A673 (cell line): ENCODE results near the gene BCL6. TPM values are rescaled to one million over a fixed set of nuclear protein-coding genes. Genes with fewer than 3 reads are reported as not detected.

Experiments used
- BruUV-seq: library from RNA; stranded (reverse); fragments of 400-500 nt; replicated peaks from 2 replicates; lab custom pipeline; 2021; lab: Mats Ljungman, UMichigan
- CTCF ChIA-PET: fragments of 300-600 bp; sonication (Branson Sonifier 250); formaldehyde crosslinking; loops from one replicate; lab custom pipeline; 2022; ENCODE audit warnings: antibody characterized with exemption; lab: Charles Lee
- POLR2A ChIA-PET: fragments of 300-600 bp; sonication (Branson Sonifier 250); formaldehyde crosslinking; loops from one replicate; lab custom pipeline; 2022; ENCODE audit warnings: antibody characterized with exemption; ENCODE audit not compliant: low non-redundant PET; lab: Charles Lee
- DNase-seq: peaks from one replicate; pipeline ENCODE4 v3.0.0-alpha.2; 2015; ENCODE audit warnings: low spot score
- H3K27ac ChIP-seq: fragments of 200-600 bp; sonication (generic); 2 replicates; pipeline ENCODE4 v1.5.1; 2016; ENCODE audit warnings: mixed run types, low read depth, mild to moderate bottlenecking, mixed read lengths, antibody characterized with exemption, low read length; ENCODE audit not compliant: poor library complexity, severe bottlenecking
- H3K27me3 ChIP-seq: fragments of 200-600 bp; sonication (generic); replicated peaks from 2 replicates; pipeline ENCODE4 v1.6.1; 2017; ENCODE audit warnings: mixed run types, low read depth, mild to moderate bottlenecking, mixed read lengths, antibody characterized with exemption, low read length; ENCODE audit not compliant: insufficient read depth, poor library complexity
- H3K36me3 ChIP-seq: fragments of 200-600 bp; sonication (generic); 2 replicates; pipeline ENCODE4 v1.6.1; 2016; ENCODE audit warnings: mixed run types, mild to moderate bottlenecking, mixed read lengths, antibody characterized with exemption, low read length; ENCODE audit not compliant: insufficient read depth, poor library complexity, severe bottlenecking
- H3K4me1 ChIP-seq: fragments of 200-600 bp; sonication (generic); 2 replicates; pipeline ENCODE4 v1.6.1; 2017; ENCODE audit warnings: mixed run types, mild to moderate bottlenecking, mixed read lengths, antibody characterized with exemption, low read length; ENCODE audit not compliant: insufficient read depth, poor library complexity, severe bottlenecking
- H3K4me3 ChIP-seq: fragments of 200-600 bp; sonication (generic); 2 replicates; pipeline ENCODE4 v1.5.1; 2016; ENCODE audit warnings: low read depth, mixed run types, mild to moderate bottlenecking, mixed read lengths, low read length; ENCODE audit not compliant: poor library complexity, severe bottlenecking
- H3K9me3 ChIP-seq: fragments of 200-600 bp; sonication (generic); 2 replicates; pipeline ENCODE4 v1.6.1; 2016; ENCODE audit warnings: mixed run types, low read depth, mild to moderate bottlenecking, mixed read lengths, antibody characterized with exemption, low read length; ENCODE audit not compliant: poor library complexity, severe bottlenecking
- EZH2 ChIP-seq: fragments of 200-600 bp; sonication (generic); IDR thresholded peaks from 2 replicates; pipeline ENCODE4 v1.6.1; 2017; ENCODE audit warnings: borderline replicate concordance, low read depth, mild to moderate bottlenecking, mixed read lengths, antibody characterized with exemption, low read length; ENCODE audit not compliant: poor library complexity, severe bottlenecking
- intact Hi-C: fragments of 100-400 bp; cut with micrococcal nuclease; formaldehyde crosslinking; loops from one replicate; pipeline ENCODE4 v1.10.0; 2022; ENCODE audit not compliant: unreplicated experiment
- total RNA-seq: library from RNA; stranded (reverse); gene quantifications from 2 replicates; pipeline ENCODE4 v1.2.3, GENCODE V29; 2021
- TF ChIP-seq, protein P1 (sequence below): fragments of 300-800, 200-600 bp; sonication (generic); conservative IDR thresholded peaks from 2 replicates; pipeline ENCODE4 v1.5.1; 2017; ENCODE audit warnings: low read depth, mild to moderate bottlenecking, antibody characterized with exemption, low read length, moderate library complexity, mixed read lengths

Gene BCL6
- total RNA-seq, 1 experiment from 2014 or later: 30.3 TPM

DNA sequence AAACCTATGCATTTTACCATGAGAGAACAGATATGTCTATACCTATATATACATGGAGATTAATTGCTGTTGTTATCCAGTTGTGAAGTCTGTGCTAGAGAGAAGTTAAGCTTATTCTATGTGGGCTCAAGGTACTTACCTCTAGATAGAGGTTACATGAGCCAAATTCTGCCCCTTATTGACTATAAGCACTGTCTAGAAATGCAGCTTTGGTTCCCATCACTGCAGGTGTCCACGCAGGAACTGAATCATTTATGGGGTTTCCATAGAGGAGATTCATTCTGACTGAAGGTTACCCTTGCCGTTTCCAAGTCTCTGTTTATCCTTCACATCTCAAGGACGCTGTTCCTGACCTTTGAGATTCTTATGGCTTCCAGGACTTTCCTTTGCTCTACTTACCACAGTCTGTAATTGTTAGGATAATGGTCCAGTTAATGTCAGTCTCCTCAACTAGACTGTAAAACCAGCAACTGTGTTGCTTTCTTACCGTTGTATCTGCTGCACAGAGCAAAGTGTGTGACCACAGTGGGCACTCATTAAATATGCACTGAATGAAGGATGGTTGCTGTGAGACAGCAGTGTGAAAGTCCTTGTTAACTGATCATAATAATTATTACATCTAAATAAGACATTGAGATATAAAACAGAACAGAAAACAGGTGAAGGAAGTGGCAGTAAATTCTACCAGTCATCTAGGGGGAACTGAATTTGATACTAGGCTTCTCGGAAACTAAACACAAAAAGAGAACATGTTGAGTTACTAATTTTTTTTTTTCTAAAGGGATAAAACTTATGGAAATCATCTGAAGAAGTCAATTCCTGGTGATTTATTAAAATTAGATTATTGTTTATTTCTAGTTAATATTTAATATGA is 44.0 kb upstream of the BCL6 start:
- no peaks in the 10 kb centered on the region for H3K9me3 ChIP-seq
- TF ChIP-seq, protein P1, sequence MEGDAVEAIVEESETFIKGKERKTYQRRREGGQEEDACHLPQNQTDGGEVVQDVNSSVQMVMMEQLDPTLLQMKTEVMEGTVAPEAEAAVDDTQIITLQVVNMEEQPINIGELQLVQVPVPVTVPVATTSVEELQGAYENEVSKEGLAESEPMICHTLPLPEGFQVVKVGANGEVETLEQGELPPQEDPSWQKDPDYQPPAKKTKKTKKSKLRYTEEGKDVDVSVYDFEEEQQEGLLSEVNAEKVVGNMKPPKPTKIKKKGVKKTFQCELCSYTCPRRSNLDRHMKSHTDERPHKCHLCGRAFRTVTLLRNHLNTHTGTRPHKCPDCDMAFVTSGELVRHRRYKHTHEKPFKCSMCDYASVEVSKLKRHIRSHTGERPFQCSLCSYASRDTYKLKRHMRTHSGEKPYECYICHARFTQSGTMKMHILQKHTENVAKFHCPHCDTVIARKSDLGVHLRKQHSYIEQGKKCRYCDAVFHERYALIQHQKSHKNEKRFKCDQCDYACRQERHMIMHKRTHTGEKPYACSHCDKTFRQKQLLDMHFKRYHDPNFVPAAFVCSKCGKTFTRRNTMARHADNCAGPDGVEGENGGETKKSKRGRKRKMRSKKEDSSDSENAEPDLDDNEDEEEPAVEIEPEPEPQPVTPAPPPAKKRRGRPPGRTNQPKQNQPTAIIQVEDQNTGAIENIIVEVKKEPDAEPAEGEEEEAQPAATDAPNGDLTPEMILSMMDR: no peak
- no peak for TF ChIP-seq EZH2
- no peak overlapping the region for H3K27ac ChIP-seq
- BruUV-seq: no TSS peak
- H3K36me3 ChIP-seq: no peaks in the 10 kb centered on the region
- ChIA-PET CTCF (no interaction called here), POLR2A (no interaction called here)
- no peak overlapping the region for H3K4me3 ChIP-seq
- no peak for DNase-seq
- intact Hi-C loops: no loop called here
- H3K4me1 ChIP-seq: no peaks in the 10 kb centered on the region
- H3K27me3 ChIP-seq: no peaks in the 10 kb centered on the region

DNA sequence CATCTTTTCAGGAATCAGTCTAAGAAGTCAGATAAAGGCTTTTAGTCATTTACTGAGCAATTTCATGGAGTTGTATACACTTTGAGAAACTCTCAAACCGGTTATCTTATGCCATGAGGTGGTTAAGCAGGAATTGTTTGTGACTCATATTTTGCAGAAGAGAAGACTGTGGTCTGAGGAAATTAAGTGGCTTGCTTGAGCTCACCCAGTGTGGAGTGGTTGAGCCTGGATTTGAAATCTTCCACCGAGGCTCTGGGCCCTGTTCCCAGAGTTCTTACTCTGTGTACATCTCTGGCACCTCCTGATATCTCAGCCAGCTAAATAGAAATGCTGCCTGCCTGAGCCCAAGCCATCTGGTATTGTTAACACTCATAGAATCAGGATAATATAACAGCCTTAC is 37.8 kb upstream of the BCL6 start:
- Histone ChIP-seq H3K27me3 (no peaks in the 10 kb centered on the region), H3K36me3 (no peaks in the 10 kb centered on the region), H3K27ac (no peak overlapping the region), H3K4me1 (peaks cover 14% of the 10 kb centered on the region), H3K4me3 (no peak overlapping the region), H3K9me3 (no peaks in the 10 kb centered on the region)
- ChIA-PET POLR2A (no interaction called here), CTCF (no interaction called here)
- BruUV-seq: no TSS peak
- DNase-seq: peak; percentile 9
- intact Hi-C loops: no loop called here
- TF ChIP-seq, protein P1: no peak
- no peak for TF ChIP-seq EZH2

DNA sequence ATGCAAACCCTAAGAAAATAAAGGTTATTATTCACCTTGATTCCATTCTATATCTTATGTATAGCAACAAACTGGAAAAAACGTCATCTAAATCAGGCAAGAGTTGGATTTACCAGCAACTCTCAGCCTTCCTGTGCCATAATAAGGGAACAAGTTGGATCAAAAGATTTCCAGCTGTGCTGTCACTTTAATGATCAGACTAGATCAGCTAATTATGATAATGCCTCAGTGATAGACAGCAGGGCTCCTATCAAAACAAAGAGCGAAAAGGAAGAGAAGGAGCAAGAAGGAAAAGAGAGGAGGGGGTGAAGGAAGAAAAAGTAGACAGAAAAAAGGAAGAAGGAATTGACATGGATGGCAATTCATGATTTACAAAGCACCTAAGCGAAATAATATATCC is 36.7 kb upstream of the BCL6 start:
- intact Hi-C loops: no loop called here
- no peaks in the 10 kb centered on the region for H3K27me3 ChIP-seq
- no peaks in the 10 kb centered on the region for H3K9me3 ChIP-seq
- no peaks in the 10 kb centered on the region for H3K36me3 ChIP-seq
- no peak for TF ChIP-seq EZH2
- TF ChIP-seq, protein P1: no peak
- peak; percentile 65 for DNase-seq
- CTCF ChIA-PET: interaction anchor here (0.7 kb wide), 1 partner anchor 742 kb away, joined by 4 read pairs; no protein-coding TSS in a partner anchor
- peaks cover 14% of the 10 kb centered on the region for H3K4me1 ChIP-seq
- POLR2A ChIA-PET: no interaction called here
- no peak overlapping the region for H3K4me3 ChIP-seq
- no peak overlapping the region for H3K27ac ChIP-seq
- no TSS peak for BruUV-seq
